ENCODE measurements around the gene JDP2.

The JDP2 gene

DNA sequence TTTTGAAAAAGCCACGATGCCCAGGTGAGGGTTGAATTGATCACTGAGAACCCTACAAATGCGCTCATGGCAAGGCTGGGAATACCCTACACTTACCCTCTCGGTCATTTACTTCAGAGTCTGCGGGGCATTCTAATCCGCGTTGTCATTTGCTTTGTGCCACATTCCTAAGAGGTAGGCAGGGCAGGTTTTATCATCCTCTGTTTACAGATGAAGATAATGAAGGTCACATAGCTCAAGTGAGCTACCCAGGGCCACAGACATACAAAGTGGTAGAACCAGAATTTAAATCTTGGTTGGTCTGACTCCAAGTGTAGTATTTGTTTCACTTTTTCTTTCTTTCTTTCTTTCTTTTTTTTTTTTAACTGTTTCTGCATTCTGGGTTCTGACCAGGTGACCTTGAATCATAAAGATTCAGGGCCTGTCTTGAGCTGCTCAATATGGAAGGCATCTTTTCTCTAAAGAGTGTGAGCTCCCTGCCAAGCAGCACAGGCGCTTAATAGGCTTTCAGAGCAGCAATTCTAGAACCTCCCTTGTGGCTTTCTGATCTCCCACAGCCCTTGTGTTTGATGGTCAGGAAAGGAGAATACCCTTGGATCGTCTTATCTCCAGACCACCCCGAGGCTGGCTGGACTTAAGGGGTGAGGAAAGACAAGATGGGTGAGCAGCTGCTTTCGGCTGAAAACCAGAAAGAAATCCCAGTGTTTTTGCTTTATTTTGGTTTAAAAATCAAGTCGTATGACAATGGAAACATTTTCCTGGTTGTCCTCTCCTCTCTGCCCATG lies 93.8 kb downstream of the JDP2 start:
- TF ChIP-seq POLR2A (IDR thresholded peaks at IDR 0.05; ENCODE audit: low read length) (no peak), GATA1 (IDR thresholded peaks at IDR 0.05; ENCODE audit: low read depth, low read length) (no peak)
- no peak for DNase-seq

DNA sequence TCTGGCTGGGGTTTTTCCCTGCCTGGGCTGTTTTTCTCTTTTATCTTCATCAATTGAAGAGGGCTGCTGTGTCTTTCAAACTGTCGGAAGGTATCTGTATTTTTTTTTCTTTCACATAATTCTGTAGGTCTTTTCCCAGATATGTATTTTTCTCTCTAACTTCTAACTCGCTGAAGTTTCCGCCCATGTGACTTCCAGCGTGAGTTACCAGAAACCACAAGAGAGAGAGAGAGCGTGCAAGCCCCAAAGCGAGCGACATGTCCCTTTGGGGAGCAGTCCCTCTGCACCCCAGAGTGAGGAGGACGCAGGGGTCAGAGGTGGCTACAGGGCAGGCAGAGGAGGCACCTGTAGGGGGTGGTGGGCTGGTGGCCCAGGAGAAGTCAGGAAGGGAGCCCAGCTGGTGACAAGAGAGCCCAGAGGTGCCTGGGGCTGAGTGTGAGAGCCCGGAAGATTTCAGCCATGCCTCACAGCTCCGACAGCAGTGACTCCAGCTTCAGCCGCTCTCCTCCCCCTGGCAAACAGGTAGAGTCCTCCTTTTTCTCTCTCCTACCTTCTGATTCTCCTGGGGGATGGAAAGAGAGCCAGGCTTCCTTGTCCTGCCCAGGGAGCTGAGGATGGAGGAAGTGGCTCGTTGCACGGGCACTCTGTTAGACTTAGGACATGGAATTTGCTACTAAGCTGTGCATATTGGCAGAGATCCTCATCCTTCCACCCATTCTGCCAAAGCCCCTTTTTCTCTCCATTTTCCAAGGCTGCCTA lies 94.6 kb downstream of the JDP2 start, which contains the start of gene BATF:
BATF (plus strand) TSS at position 246 of the 759 bp plus-strand sequence; CDS start at position 460, 214 bp downstream.
- peak; percentile 67 for TF ChIP-seq POLR2A (IDR thresholded peaks at IDR 0.05; ENCODE audit: low read length)
- no peak for TF ChIP-seq GATA1 (IDR thresholded peaks at IDR 0.05; ENCODE audit: low read depth, low read length)

DNA sequence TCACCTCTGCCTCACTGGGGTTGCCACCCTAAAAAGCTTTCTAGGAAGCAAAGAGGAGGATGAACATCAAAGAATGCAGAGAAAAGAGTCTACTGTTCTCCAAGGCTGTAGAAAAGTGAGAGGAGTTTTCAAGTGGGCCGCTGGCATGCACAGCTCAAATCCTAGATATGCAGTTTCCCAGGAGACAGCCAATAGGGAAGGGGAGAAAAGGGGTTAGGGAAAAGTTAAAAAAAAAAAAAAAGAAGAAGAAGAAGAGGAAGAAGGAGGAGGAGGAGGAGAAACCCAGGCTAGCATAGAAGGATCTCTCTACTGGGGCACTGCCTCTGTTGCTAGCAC lies 95.1 kb downstream of the JDP2 start:
- TF ChIP-seq GATA1 (IDR thresholded peaks at IDR 0.05; ENCODE audit: low read depth, low read length), result no peak
- TF ChIP-seq POLR2A (IDR thresholded peaks at IDR 0.05; ENCODE audit: low read length), result no peak
- no peak for DNase-seq

More for the DNA sequence above, 94.6 kb downstream of the JDP2 start, which contains the start of gene BATF:
- DNase-seq, result peak; percentile 17 to 33

Data from erythroblast (primary cell).